ENCODE measurements around the gene COPS2.
A peak's percentile ranks its signal among the peaks of the same experiment; 100 is the strongest.
"Not testable (repeated sequence)": the region's sequence is repeated elsewhere in the genome, so short reads cannot be mapped to it uniquely, and the experiment has no call there.

COPS2 gene

DNA sequence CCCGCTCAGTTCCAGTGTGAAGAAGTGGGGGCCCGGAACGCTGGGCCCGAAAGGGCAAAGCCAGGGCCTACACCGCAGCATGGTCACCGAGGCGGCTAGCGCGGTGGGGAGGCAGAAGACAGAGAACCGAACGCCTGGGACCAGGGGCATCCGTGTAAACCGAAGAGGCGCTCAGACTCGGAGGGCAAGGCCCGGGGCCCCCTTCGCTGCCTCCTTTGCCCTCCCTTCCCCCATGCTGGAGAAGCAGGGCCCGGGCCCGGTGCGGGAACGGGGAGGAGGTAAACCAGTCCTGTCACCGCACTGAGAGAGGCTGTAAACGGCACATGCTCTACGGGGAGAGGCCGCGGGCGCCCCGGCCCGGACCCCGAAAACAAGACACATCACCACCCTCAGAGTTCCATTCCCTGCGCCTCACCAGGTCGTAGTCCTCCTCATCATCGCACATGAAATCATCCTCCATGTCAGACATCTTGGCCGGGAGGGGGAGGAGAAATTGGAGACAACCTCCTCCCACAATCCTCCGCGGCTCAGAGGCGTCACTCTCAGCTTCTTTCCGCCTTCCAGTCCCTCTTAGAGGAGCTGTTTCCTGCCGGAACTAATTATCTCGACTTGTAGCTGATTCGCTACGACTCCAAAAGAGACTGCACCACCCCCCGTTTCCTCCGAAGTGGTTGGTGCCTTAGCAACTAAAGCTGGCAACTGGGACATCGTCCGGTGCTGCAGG lies at the start of gene COPS2:
COPS2 (minus strand) TSS at position 490 of the 724 bp plus-strand sequence; CDS start at position 469, 21 bp downstream.
- H3K36me3 ChIP-seq (ENCODE audit: insufficient read depth, low read length) = no peaks in the 10 kb centered on the region
- no peaks in the 10 kb centered on the region for H3K9me3 ChIP-seq (ENCODE audit: low read length)
- H2AFZ ChIP-seq (ENCODE audit: low read depth, low read length) = peak within 1 kb of the TSS; percentile 97
- H3K4me1 ChIP-seq (ENCODE audit: insufficient read depth, low read length) = peaks cover 18% of the 10 kb centered on the region
- no peaks in the 10 kb centered on the region for H3K27me3 ChIP-seq (ENCODE audit: insufficient read depth, low read length)
- peak within 1 kb of the TSS; percentile 75 for H3K4me3 ChIP-seq (ENCODE audit: low read length)

DNA sequence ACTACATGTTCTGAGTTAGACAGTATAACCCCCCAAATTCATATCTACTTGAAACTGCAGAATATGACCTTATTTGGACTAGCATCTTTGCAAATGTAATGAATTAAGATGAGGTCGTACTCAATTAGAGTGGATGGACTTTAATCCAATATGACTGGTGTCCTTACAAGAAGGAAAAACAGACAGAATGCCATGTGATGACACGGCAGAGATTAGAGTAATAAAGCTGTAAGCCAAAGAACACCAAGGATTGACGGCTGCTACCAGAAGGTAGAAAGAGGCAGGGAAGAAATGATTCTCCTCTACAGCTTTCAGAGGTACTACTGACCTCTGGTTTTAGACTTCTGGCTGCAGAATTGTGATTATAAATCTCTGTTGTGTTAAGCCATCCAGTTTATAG lies 44.9 kb upstream of the COPS2 start:
- Histone ChIP-seq H3K9me3 (ENCODE audit: low read length) (no peaks in the 10 kb centered on the region), H3K36me3 (ENCODE audit: insufficient read depth, low read length) (peaks cover 5% of the 10 kb centered on the region), H3K4me3 (ENCODE audit: low read length) (no peak overlapping the region), H3K4me1 (ENCODE audit: insufficient read depth, low read length) (no peaks in the 10 kb centered on the region), H3K27me3 (ENCODE audit: insufficient read depth, low read length) (no peaks in the 10 kb centered on the region), H2AFZ (ENCODE audit: low read depth, low read length) (no peak overlapping the region)

DNA sequence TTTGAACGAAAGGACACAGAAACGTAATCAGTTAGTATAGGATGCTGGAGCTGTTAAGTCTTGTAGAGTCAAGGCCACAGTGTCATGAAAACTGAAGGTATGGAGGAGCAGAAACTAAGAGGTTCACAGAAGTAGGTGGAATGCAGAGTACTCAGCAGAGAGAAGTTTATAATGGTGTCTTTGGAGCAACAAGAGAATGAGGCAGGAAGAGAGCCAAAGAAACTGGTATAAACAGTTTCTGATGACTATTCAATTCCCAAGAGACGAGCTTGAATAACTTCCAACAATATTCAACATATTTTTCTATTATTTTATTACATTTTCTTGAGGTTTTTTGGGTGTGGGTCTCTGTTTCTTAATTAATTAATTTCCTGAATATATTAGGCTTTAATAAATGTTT lies 44.3 kb upstream of the COPS2 start:
- no peaks in the 10 kb centered on the region for H3K4me1 ChIP-seq (ENCODE audit: insufficient read depth, low read length)
- H3K27me3 ChIP-seq (ENCODE audit: insufficient read depth, low read length) = no peaks in the 10 kb centered on the region
- peaks cover 5% of the 10 kb centered on the region for H3K36me3 ChIP-seq (ENCODE audit: insufficient read depth, low read length)
- H3K9me3 ChIP-seq (ENCODE audit: low read length) = no peaks in the 10 kb centered on the region
- H2AFZ ChIP-seq (ENCODE audit: low read depth, low read length) = no peak overlapping the region
- no peak overlapping the region for H3K4me3 ChIP-seq (ENCODE audit: low read length)

DNA sequence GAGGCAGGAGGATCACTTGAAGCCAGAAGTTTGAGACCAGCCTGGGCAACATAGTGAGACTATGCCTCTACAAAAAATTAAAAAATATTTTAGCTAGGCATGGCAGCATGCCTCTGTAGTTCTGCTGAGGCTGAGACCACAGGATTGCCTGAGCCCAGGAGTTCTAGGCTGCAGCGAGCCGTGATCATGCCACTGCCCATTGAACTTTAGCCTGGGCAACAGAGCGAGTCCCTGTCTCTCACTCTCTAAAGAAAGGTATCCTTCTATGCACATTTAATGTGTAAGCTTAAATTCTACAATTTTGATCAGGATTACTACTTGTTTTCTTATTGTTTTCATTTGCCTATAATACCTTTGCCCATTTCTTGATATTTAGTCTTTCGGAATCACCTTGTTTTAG lies 41.5 kb upstream of the COPS2 start:
- no peak overlapping the region for H3K4me3 ChIP-seq (ENCODE audit: low read length)
- no peaks in the 10 kb centered on the region for H3K36me3 ChIP-seq (ENCODE audit: insufficient read depth, low read length)
- H3K9me3 ChIP-seq (ENCODE audit: low read length) = no peaks in the 10 kb centered on the region
- H3K4me1 ChIP-seq (ENCODE audit: insufficient read depth, low read length) = no peaks in the 10 kb centered on the region
- H3K27me3 ChIP-seq (ENCODE audit: insufficient read depth, low read length) = no peaks in the 10 kb centered on the region
- no peak overlapping the region for H2AFZ ChIP-seq (ENCODE audit: low read depth, low read length)

DNA sequence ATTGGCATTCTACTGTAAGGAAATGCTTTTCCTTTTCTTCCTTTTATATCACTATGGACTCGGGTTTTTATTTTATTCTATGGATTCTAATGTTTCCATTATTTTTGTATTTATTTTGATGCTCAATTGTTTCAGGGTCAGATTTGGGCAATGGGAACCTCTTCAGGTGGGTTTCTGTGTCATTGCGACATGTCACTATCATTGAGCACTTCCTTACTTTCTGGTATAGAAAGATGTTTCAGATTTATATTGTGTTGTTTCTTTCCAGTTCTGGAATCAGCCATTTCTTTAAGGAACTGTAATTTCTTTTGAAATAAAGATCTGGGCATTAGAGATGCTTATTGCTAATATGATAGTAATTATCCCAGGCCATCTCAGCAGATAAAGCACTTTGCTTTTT lies 36.5 kb upstream of the COPS2 start:
- no peaks in the 10 kb centered on the region for H3K4me1 ChIP-seq (ENCODE audit: insufficient read depth, low read length)
- H3K9me3 ChIP-seq (ENCODE audit: low read length) = no peaks in the 10 kb centered on the region
- H2AFZ ChIP-seq (ENCODE audit: low read depth, low read length) = no peak overlapping the region
- H3K36me3 ChIP-seq (ENCODE audit: insufficient read depth, low read length) = no peaks in the 10 kb centered on the region
- no peaks in the 10 kb centered on the region for H3K27me3 ChIP-seq (ENCODE audit: insufficient read depth, low read length)
- no peak overlapping the region for H3K4me3 ChIP-seq (ENCODE audit: low read length)

DNA sequence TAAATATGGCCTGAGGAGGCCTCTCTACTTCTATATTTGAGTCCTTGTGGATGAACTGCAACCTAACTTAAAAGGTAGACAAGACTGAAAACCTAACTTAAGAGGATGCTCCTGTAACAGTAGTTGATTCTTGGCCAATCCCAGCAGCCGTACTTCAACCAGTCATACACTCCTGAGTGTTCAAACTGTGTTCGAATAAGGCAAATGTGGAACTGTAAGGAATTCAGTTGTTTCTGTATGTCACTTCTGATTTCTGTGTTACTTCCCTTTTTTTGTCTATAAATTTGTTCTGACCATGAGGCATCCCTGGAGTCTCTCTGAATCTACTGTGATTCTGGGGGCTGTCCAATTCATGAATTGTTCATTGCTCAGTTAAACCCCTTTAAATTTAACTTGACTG lies 35.2 kb upstream of the COPS2 start:
- Histone ChIP-seq H3K4me1 (ENCODE audit: insufficient read depth, low read length) (no peaks in the 10 kb centered on the region), H2AFZ (ENCODE audit: low read depth, low read length) (no peak overlapping the region), H3K4me3 (ENCODE audit: low read length) (no peak overlapping the region), H3K9me3 (ENCODE audit: low read length) (no peaks in the 10 kb centered on the region), H3K27me3 (ENCODE audit: insufficient read depth, low read length) (no peaks in the 10 kb centered on the region), H3K36me3 (ENCODE audit: insufficient read depth, low read length) (no peaks in the 10 kb centered on the region)

DNA sequence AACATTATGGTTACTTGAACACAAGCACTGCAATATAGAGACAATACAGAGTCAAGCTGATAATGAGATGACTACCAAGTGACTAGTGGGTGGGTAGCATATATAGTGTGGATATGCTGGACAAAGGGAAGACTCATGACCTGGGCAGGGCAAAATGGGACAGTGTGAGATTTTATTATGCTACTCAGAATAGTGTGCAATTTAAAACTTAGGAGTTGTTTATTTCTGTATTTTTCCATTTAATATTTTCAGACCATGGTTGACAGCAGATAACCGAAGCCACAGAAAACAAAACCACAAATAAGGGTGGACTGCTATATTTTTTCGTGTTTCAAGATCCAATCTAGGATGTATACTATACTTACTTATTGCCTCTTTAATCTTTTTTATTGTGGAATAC lies 34.2 kb upstream of the COPS2 start:
- H3K4me1 ChIP-seq (ENCODE audit: insufficient read depth, low read length) = no peaks in the 10 kb centered on the region
- H3K36me3 ChIP-seq (ENCODE audit: insufficient read depth, low read length) = no peaks in the 10 kb centered on the region
- no peaks in the 10 kb centered on the region for H3K27me3 ChIP-seq (ENCODE audit: insufficient read depth, low read length)
- no peak overlapping the region for H3K4me3 ChIP-seq (ENCODE audit: low read length)
- H2AFZ ChIP-seq (ENCODE audit: low read depth, low read length) = no peak overlapping the region
- no peaks in the 10 kb centered on the region for H3K9me3 ChIP-seq (ENCODE audit: low read length)

DNA sequence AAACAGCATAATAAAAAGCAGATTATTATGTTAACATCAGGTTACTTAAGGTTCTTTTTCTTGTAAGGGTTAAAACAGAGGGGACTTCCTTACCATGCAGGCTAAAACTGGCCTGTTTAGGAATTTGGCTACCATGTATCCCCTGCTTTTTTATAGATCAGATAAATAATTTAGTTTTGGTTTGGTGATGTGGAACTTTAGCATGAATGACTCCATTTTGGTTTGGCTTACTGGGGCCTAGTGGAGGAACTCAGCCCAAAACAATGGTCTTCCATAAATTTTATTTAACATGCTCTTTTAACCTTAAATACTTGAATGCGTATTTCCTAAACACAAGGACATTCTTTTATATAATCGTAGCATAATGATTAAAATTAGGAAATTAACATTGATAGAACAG lies 33.5 kb upstream of the COPS2 start:
- Histone ChIP-seq H3K27me3 (ENCODE audit: insufficient read depth, low read length) (no peaks in the 10 kb centered on the region), H3K4me3 (ENCODE audit: low read length) (no peak overlapping the region), H3K9me3 (ENCODE audit: low read length) (no peaks in the 10 kb centered on the region), H3K4me1 (ENCODE audit: insufficient read depth, low read length) (no peaks in the 10 kb centered on the region), H2AFZ (ENCODE audit: low read depth, low read length) (no peak overlapping the region), H3K36me3 (ENCODE audit: insufficient read depth, low read length) (no peaks in the 10 kb centered on the region)

DNA sequence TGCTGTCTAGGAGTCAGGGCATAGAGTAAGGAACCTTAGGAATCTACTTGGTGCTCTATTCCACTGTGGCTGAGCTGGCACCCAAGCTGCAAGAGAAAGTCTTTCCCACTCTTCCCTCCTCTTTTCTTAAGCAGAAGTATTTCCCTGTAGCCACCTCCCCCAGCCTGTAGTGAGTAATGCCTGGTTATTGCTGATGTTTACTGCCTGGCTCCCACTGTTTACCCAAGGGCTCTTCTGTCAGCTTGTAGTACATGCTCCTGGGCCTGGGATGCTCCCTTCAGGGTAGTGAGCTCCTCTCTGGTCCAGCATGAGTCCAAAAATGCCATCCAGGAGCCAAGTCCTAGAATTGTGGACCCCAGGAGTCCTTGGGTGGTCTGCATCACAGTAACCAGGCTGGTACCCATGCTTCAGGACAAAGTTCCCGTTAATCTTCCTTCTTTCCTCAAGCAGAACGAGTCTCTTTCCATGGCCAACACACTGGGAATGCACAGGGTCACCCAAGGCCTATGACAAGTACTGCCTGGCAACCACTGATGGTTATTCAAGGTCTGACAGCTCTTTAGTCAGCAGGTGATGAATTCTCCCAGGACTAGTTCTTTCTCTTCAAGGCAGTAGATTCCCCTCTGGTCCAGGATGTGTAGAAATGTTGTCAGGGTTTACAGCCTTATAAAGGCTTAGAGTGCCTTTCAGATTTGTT lies 32.3 kb upstream of the COPS2 start:
- Histone ChIP-seq H3K9me3 (ENCODE audit: low read length) (no peaks in the 10 kb centered on the region), H3K4me3 (ENCODE audit: low read length) (no peak overlapping the region), H3K27me3 (ENCODE audit: insufficient read depth, low read length) (no peaks in the 10 kb centered on the region), H3K36me3 (ENCODE audit: insufficient read depth, low read length) (no peaks in the 10 kb centered on the region), H3K4me1 (ENCODE audit: insufficient read depth, low read length) (no peaks in the 10 kb centered on the region), H2AFZ (ENCODE audit: low read depth, low read length) (no peak overlapping the region)

DNA sequence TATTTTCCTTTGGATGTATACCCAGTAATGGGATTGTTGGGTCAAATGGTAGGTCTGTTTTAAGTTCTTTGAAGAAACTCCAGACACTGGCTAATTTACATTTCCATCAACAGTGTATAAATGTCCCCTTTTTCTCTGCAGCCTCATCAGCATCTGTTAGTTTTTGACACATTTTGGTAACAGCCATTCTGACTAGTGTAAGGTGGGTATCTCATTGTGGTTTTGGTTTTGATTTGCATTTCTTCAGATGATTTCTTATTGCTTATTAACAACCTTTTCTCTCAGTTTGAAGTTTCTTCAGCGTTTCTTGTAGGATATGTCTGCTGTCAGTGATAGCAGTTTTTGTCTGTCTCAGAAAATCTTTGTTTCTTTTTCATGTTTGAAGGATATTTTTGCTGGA lies 30.1 kb upstream of the COPS2 start:
- Histone ChIP-seq H3K9me3 (ENCODE audit: low read length) (no peaks in the 10 kb centered on the region), H2AFZ (ENCODE audit: low read depth, low read length) (no peak overlapping the region), H3K27me3 (ENCODE audit: insufficient read depth, low read length) (no peaks in the 10 kb centered on the region)

DNA sequence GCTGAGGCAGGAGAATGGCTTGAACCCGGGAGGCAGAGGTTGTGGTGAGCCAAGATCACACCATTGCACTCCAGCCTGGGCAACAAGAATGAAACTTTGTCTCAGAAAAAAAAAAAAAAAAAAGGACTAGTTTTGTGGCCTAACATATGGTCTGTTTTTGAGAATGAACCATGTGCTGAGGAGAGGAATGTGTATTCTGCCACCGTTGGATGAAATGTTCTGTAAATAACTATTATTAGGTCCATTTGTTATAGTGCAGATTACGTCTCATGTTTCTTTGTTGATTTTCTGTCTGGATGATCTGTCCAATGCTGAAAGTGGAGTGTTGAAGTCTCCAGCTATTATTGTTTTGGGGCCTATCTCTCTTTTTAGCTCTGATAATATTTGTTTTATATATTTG lies 28.3 kb upstream of the COPS2 start:
- not testable (repeated sequence) for H3K4me1 ChIP-seq (ENCODE audit: insufficient read depth, low read length)

More for the DNA sequence above, 30.1 kb upstream of the COPS2 start:
- H3K4me3 ChIP-seq (ENCODE audit: low read length) = no peak overlapping the region
- no peaks in the 10 kb centered on the region for H3K4me1 ChIP-seq (ENCODE audit: insufficient read depth, low read length)
- no peaks in the 10 kb centered on the region for H3K36me3 ChIP-seq (ENCODE audit: insufficient read depth, low read length)

DNA sequence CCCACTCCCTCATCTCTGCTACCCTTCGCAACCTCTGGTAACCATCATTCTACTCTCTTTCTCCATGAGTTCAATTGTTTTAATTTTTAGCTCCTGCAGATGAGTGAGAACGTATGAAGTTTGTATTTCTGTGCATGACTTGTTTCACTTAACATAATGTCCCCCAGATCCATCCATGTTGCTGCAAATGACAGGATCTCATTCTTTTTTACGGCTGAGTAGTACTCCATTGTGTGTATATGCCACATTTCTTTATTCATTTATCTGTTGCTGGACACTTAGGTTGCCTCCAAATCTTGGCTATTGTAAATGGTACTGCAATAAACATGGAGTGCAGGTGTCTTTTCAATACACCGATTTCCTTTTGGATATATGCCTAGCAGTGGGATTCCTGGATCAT lies 26.7 kb upstream of the COPS2 start:
- H2AFZ ChIP-seq (ENCODE audit: low read depth, low read length) = no peak overlapping the region
- H3K36me3 ChIP-seq (ENCODE audit: insufficient read depth, low read length) = no peaks in the 10 kb centered on the region
- no peak overlapping the region for H3K4me3 ChIP-seq (ENCODE audit: low read length)
- H3K4me1 ChIP-seq (ENCODE audit: insufficient read depth, low read length) = peaks cover 2% of the 10 kb centered on the region
- H3K27me3 ChIP-seq (ENCODE audit: insufficient read depth, low read length) = no peaks in the 10 kb centered on the region
- H3K9me3 ChIP-seq (ENCODE audit: low read length) = no peaks in the 10 kb centered on the region

More for the DNA sequence above, 28.3 kb upstream of the COPS2 start:
- not testable (repeated sequence) for H2AFZ ChIP-seq (ENCODE audit: low read depth, low read length); H3K36me3 ChIP-seq (ENCODE audit: insufficient read depth, low read length); H3K27me3 ChIP-seq (ENCODE audit: insufficient read depth, low read length); H3K4me3 ChIP-seq (ENCODE audit: low read length); H3K9me3 ChIP-seq (ENCODE audit: low read length)

DNA sequence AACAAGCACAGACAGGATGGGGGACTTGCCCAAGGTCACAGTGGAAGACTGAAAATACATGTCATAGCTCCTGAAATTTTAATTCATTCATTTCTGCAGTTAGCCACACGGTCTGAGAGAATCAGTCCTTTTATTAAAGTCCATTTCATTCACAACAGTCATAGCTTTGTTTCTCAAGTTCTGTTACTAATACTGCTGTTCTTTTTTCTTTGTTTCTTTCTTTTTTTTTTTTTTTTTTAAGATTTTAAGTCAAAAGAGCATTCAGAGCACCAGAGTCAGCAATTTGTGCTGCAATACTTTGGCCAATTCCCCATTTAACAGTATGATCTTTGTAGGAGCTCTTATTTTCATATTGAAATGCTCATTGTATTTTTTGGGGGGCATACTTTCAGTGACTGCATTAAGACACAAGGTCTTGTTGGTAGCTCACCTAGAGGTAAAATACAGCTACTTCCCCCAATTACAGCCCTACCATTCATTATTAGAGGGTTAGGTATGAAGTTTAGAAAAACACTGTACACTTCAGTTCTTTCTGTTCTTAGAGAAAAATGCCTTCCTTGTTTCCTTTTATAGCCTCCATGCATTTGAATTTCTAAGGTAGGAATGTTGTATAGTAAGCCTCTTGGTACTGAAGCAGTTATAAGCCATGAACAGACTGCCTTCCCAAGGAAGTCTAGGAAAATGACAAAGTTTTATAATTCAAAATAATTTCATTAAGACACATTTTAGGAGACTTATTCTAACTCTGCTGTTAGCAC lies 24.2 kb upstream of the COPS2 start:
- no peaks in the 10 kb centered on the region for H3K9me3 ChIP-seq (ENCODE audit: low read length)
- H3K4me1 ChIP-seq (ENCODE audit: insufficient read depth, low read length) = peaks cover 4% of the 10 kb centered on the region
- H3K27me3 ChIP-seq (ENCODE audit: insufficient read depth, low read length) = no peaks in the 10 kb centered on the region
- H3K36me3 ChIP-seq (ENCODE audit: insufficient read depth, low read length) = no peaks in the 10 kb centered on the region
- H3K4me3 ChIP-seq (ENCODE audit: low read length) = no peak overlapping the region
- H2AFZ ChIP-seq (ENCODE audit: low read depth, low read length) = no peak overlapping the region
